Lung (tissue), 12 donors: ENCODE measurements around the gene ALG9. TPM values are rescaled to one million over a fixed set of nuclear protein-coding genes. Genes with fewer than 3 reads are reported as not detected.

ENCODE experiments used
- ATAC-seq: fragments of 200-7000 bp; cut with Tn5 transposase; one replicate; pipeline ENCODE4 v1.9.1; 2020; ENCODE audit warnings: moderate number of reproducible peaks; ENCODE audit not compliant: insufficient read depth, low FRiP score
- DNase-seq, 3 donors: peaks; one replicate each; pipeline ENCODE4 v3.0.0-alpha.2; 2013 to 2017
- H3K27ac ChIP-seq, 2 donors: one replicate each; pipeline ENCODE4 v1.5.1; 2013; ENCODE audit warnings: mild to moderate bottlenecking in 2 of 2, moderate library complexity in 2 of 2, control low read depth in 1 of 2, inconsistent platforms in 1 of 2, low read depth in 1 of 2, low read length in 1 of 2
- H3K27me3 ChIP-seq, 3 donors: one replicate each; pipeline ENCODE4 v1.5.1; 2013; ENCODE audit warnings: low read length in 2 of 3; ENCODE audit not compliant: control insufficient read depth in 3 of 3, insufficient read depth in 3 of 3
- H3K36me3 ChIP-seq, 4 donors: one replicate each; pipeline ENCODE4 v1.5.1; 2013; ENCODE audit warnings: low read length in 4 of 4, mild to moderate bottlenecking in 1 of 4, moderate library complexity in 1 of 4; ENCODE audit not compliant: control insufficient read depth in 4 of 4, insufficient read depth in 4 of 4
- H3K4me1 ChIP-seq, 5 donors: one replicate each; pipeline ENCODE4 v1.5.1; 2013; ENCODE audit warnings: low read length in 5 of 5, mild to moderate bottlenecking in 2 of 5, moderate library complexity in 1 of 5; ENCODE audit not compliant: control insufficient read depth in 5 of 5, insufficient read depth in 5 of 5
- H3K4me3 ChIP-seq: one replicate; pipeline ENCODE4 v1.5.1; 2013; ENCODE audit warnings: mild to moderate bottlenecking, control low read depth, moderate library complexity
- H3K9ac ChIP-seq, 2 donors: one replicate each; pipeline ENCODE4 v1.5.1; 2013; ENCODE audit warnings: low read length in 2 of 2, control low read depth in 1 of 2; ENCODE audit not compliant: insufficient read depth in 1 of 2
- H3K9me3 ChIP-seq, 4 donors: one replicate each; pipeline ENCODE4 v1.5.1; 2013; ENCODE audit warnings: low read length in 3 of 4, mild to moderate bottlenecking in 1 of 4, moderate library complexity in 1 of 4; ENCODE audit not compliant: control insufficient read depth in 4 of 4, insufficient read depth in 3 of 4
- CTCF ChIP-seq: IDR thresholded peaks from 2 replicates; pipeline ENCODE4 v1.5.1; 2012; ENCODE audit warnings: mild to moderate bottlenecking; ENCODE audit errors: control extremely low read depth, extremely low read depth
- WGBS, 2 donors: extraction: QIAGEN DNeasy Blood & Tissue Kit; methylation state at CpG; one replicate each; pipeline ENCODE4 v1.1.7; 2013; 5-methylcytosine and 5-hydroxymethylcytosine counted together
- polyA plus RNA-seq, 2 donors: library from polyadenylated mRNA; stranded (reverse); fragments of 200-250 nt; gene quantifications; one replicate each; pipeline ENCODE4 v1.2.1, GENCODE V29; 2013
- total RNA-seq, 2 donors: library from RNA; depleted of rRNA in 1 of 2; stranded (reverse); fragments of >200 nt in 1 of 2; gene quantifications; one replicate each; pipeline ENCODE4 v1.2.1, GENCODE V29; 2014 to 2021
- donor health status: control.
- donor health status: control.
- donor health status: Bipolar disorder and iron deficiency.
- donor health status: healthy.
- donor health status: DM: yes; HTN: yes; CAD: no.

ALG9 gene
- total and polyA plus RNA-seq, 4 donors, result 11.4 to 43.4 (median 25.9) TPM

DNA sequence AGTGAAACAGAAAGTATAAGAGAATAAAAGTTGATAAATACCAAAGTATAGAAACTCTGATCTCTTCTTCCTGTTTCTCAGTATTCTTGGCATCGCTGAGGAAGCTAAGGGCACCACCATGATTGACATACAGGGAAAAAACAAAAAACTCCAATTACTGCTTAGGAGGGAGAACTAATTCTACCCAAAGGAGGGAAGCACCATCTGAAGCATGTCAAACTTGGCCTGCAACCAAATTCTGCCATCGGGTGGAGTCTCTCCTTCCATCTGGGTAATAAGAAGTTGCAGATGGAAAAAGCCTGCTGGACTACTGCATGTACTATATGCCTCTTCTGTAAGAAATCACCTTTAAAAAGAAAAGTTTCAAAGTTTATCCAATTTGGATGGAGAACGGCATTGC, 74.7 kb downstream of the ALG9 start:
- H3K4me3 ChIP-seq, result no peak overlapping the region
- no peak overlapping the region for H3K9ac ChIP-seq
- peaks cover 0 to 5% (median 0%) of the 10 kb centered on the region in 5 donors for H3K4me1 ChIP-seq
- ATAC-seq (no peak), DNase-seq (no peak)
- peaks cover 3 to 10% (median 5%) of the 10 kb centered on the region in 4 donors for H3K36me3 ChIP-seq
- no peak for TF ChIP-seq CTCF
- H3K27me3 ChIP-seq, result no peaks in the 10 kb centered on the region
- peaks cover 0 to 4% (median 1%) of the 10 kb centered on the region in 4 donors for H3K9me3 ChIP-seq
- WGBS, 2 donors, result 64% methylated on average over 3 of the region's 3 CpGs
- H3K27ac ChIP-seq, result no peak overlapping the region

- TF ChIP-seq CTCF, result no peak
- peaks cover 0 to 4% (median 1%) of the 10 kb centered on the region in 4 donors for H3K9me3 ChIP-seq
- no peak overlapping the region for H3K27ac ChIP-seq
- ATAC-seq (no peak), DNase-seq (no peak)
- peaks cover 0 to 3% (median 0%) of the 10 kb centered on the region in 5 donors for H3K4me1 ChIP-seq
- H3K27me3 ChIP-seq, result no peaks in the 10 kb centered on the region
- H3K36me3 ChIP-seq, result peaks cover 3 to 7% (median 4%) of the 10 kb centered on the region in 4 donors
- H3K9ac ChIP-seq, result no peak overlapping the region
- no peak overlapping the region for H3K4me3 ChIP-seq
- WGBS, 2 donors, result 96% methylated on average over 7 of the region's 7 CpGs
Observed at GRCh38 chr11:111795334-111795985, 75.9 kb downstream of the ALG9 start.

GRCh38 chr11:111793863-111794262, 77.5 kb downstream of the ALG9 start:
- peaks cover 0 to 3% (median 0%) of the 10 kb centered on the region in 5 donors for H3K4me1 ChIP-seq
- ATAC-seq, result no peak
- no peak for DNase-seq
- no peak for TF ChIP-seq CTCF
- H3K9me3 ChIP-seq, result peaks cover 0 to 4% (median 1%) of the 10 kb centered on the region in 4 donors
- no peak overlapping the region for H3K4me3 ChIP-seq
- peak overlapping the region in 1 of 2 donors; percentile 41 for H3K27ac ChIP-seq
- H3K27me3 ChIP-seq, result no peaks in the 10 kb centered on the region
- no peak overlapping the region for H3K9ac ChIP-seq
- WGBS, 2 donors, result 94 to 96% methylated on average over 5 of the region's 5 CpGs
- H3K36me3 ChIP-seq, result peaks cover 3 to 6% (median 4%) of the 10 kb centered on the region in 4 donors
